ENCODE results near the gene DUSP19. TPM values are rescaled to one million over a fixed set of nuclear protein-coding genes. Genes with fewer than 3 reads are reported as not detected.

Gene DUSP19
- total and polyA plus RNA-seq, 2 of the 4 experiments (the other 2 are of a cell fraction) = 0.86 to 1.4 TPM

Small RNA genes within 50 kb of the gene (microRNA-seq; reads per million reads assigned to microRNA genes)
- not detected for gene RF00599 (ENCODE audit: insufficient read depth, insufficient read length)

Small RNA genes within 50 kb of the gene (small RNA-seq; reads per million reads assigned to genes)
- gene RF00599 = 0 reads per million in 5 experiments

Other genes starting within 250 kb of the DUSP19 start
- gene FRZB, start 212.1 kb upstream of the DUSP19 start, total RNA-seq (2012; rRNA removed) = 0.18 and 0.28 TPM in 2 replicates
- gene FRZB, start 212.1 kb upstream of the DUSP19 start, polyA plus RNA-seq (2012; rRNA removed) = 1.1 and 1.2 TPM in 2 replicates
- gene NCKAP1, start 40.3 kb upstream of the DUSP19 start, total RNA-seq (2012; rRNA removed) = 160 and 188 TPM in 2 replicates
- gene NCKAP1, start 40.3 kb upstream of the DUSP19 start, polyA plus RNA-seq (2012; rRNA removed) = 63.5 and 91.1 TPM in 2 replicates
- gene NUP35, start 45.7 kb downstream of the DUSP19 start, total RNA-seq (2012; rRNA removed) = 20.0 and 23.3 TPM in 2 replicates
- gene NUP35, start 45.7 kb downstream of the DUSP19 start, polyA plus RNA-seq (2012; rRNA removed) = 10.6 and 10.9 TPM in 2 replicates